Kidney (tissue), 14 donors: ENCODE data around the gene OLFM3. TPM values are rescaled to one million over a fixed set of nuclear protein-coding genes. Genes with fewer than 3 reads are reported as not detected.

Experiments
- DNase-seq, 5 donors: peaks; one replicate each; pipeline ENCODE4 v3.0.0-alpha.2; 2013 to 2020
- FAIRE-seq: peaks from 2 replicates; lab custom pipeline; 2012; peaks lifted over from hg19 to GRCh38; lab: Jason Lieb, UNC
- H3K27ac ChIP-seq, 2 donors: one replicate each; pipeline ENCODE4 v1.7.0; 2013; ENCODE audit warnings: low read depth in 2 of 2, low read length in 2 of 2, inconsistent platforms in 1 of 2
- H3K27me3 ChIP-seq: one replicate; pipeline ENCODE4 v1.7.1; 2013; ENCODE audit warnings: low read length, inconsistent platforms; ENCODE audit not compliant: control insufficient read depth, insufficient read depth
- H3K36me3 ChIP-seq, 3 donors: one replicate each; pipeline versions ENCODE4 v1.7.0 to v1.7.1; 2013; ENCODE audit warnings: low read length in 3 of 3, control low read depth in 1 of 3, inconsistent platforms in 1 of 3; ENCODE audit not compliant: insufficient read depth in 3 of 3, control insufficient read depth in 2 of 3
- H3K4me1 ChIP-seq, 3 donors: one replicate each; pipeline versions ENCODE4 v1.7.0 to v1.7.1; 2013; ENCODE audit warnings: low read length in 3 of 3, inconsistent platforms in 1 of 3, low read depth in 1 of 3; ENCODE audit not compliant: control insufficient read depth in 2 of 3, insufficient read depth in 2 of 3
- H3K4me3 ChIP-seq, 3 donors: one replicate each; pipeline versions ENCODE4 v1.7.0 to v1.8.1; 2013; ENCODE audit warnings: low read length in 3 of 3, control low read depth in 1 of 3, inconsistent platforms in 1 of 3
- H3K9ac ChIP-seq, 3 donors: one replicate each; pipeline versions ENCODE4 v1.7.0 to v1.7.1; 2013; ENCODE audit warnings: low read length in 3 of 3, control low read depth in 1 of 3, inconsistent platforms in 1 of 3
- H3K9me3 ChIP-seq, 3 donors: one replicate each; pipeline versions ENCODE4 v1.7.0 to v1.7.1; 2013; ENCODE audit warnings: low read length in 3 of 3, control low read depth in 1 of 3, inconsistent platforms in 1 of 3; ENCODE audit not compliant: control insufficient read depth in 2 of 3, insufficient read depth in 1 of 3
- intact Hi-C: fragments of 100-400 bp; cut with DNase I; formaldehyde crosslinking; loops from one replicate; pipeline ENCODE4 v1.11.1; 2022
- polyA plus RNA-seq: library from polyadenylated mRNA; stranded (reverse); fragments of 350-450 nt; fragmentation: Illumina TruSeq; extraction: RNeasy Lipid Tissue Mini Kit (QIAGEN cat#74804); gene quantifications from one replicate; pipeline ENCODE4 v1.2.3, GENCODE V29; 2014; ENCODE audit warnings: low read depth, low replicate concordance; ENCODE audit not compliant: insufficient read depth
- total RNA-seq: library from RNA; stranded (reverse); fragmentation: NEBNext Ultra II Directional; extraction: Animal tissue kit (Norgen Biotek cat#: 25700); gene quantifications from one replicate; pipeline ENCODE4 v1.2.1, GENCODE V29; 2021
- TF ChIP-seq, protein P1 (sequence below): IDR thresholded peaks from 3 replicates; pipeline ENCODE4 v1.5.1; 2012; ENCODE audit warnings: mild to moderate bottlenecking, moderate library complexity, borderline replicate concordance; ENCODE audit not compliant: insufficient read depth; ENCODE audit errors: extremely low read depth
- donor health status: control.
- donor health status: control.
- donor health status: control.
- donor health status: control.
- donor health status: control.
- donor health status: DM: yes; HTN: yes; CAD: no.
- donor health status: Normal renal cell carcinoma (clear cell type).

Gene OLFM3
- total and polyA plus RNA-seq, 2 donors from 2014 or later = 0.41 TPM; not detected in 1

DNA sequence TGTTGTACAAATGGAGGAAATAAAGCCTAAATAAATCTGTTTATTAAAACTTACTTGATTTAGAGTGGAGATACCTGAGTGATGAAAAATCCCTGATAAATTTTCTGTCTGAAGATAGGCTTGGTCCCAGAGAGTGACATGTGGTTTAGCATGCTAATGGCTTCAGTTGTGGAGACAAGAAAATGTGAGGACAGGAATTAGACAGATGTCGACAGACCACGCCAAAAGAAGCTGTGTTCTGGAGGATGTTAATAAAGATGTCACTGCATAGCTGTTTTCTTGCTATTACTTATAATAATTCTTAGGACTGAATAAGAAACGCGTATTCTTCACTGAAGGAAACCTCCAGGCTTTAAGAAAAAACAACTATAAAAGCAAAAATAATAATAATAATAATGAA lies 154.9 kb downstream of the OLFM3 start:
- Histone ChIP-seq H3K36me3 (no peaks in the 10 kb centered on the region), H3K27ac (no peak overlapping the region), H3K4me3 (no peak overlapping the region), H3K27me3 (no peaks in the 10 kb centered on the region), H3K9me3 (no peaks in the 10 kb centered on the region), H3K4me1 (no peaks in the 10 kb centered on the region), H3K9ac (no peak overlapping the region)
- TF ChIP-seq, protein P1, sequence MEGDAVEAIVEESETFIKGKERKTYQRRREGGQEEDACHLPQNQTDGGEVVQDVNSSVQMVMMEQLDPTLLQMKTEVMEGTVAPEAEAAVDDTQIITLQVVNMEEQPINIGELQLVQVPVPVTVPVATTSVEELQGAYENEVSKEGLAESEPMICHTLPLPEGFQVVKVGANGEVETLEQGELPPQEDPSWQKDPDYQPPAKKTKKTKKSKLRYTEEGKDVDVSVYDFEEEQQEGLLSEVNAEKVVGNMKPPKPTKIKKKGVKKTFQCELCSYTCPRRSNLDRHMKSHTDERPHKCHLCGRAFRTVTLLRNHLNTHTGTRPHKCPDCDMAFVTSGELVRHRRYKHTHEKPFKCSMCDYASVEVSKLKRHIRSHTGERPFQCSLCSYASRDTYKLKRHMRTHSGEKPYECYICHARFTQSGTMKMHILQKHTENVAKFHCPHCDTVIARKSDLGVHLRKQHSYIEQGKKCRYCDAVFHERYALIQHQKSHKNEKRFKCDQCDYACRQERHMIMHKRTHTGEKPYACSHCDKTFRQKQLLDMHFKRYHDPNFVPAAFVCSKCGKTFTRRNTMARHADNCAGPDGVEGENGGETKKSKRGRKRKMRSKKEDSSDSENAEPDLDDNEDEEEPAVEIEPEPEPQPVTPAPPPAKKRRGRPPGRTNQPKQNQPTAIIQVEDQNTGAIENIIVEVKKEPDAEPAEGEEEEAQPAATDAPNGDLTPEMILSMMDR = no peak
- intact Hi-C loops = no loop called here
- FAIRE-seq (no peak), DNase-seq (no peak)

DNA sequence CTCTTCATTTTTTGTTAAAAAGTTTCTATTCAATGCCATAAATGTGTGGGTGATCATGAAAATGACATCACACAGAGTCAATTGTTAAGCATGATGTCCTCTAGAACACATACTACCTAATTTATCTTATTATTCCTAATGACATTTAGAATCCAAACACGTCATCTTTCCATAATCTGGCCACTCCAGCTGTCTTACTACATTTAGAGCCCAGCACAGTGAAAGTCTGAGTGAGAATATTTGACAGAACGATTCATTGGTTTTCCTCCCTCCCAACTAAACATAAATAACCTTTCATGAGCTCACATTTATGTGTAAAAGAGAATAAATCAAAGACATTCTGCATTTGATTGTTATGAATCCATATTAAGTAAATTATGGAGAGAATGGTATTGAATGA lies 160.7 kb downstream of the OLFM3 start:
- DNase-seq (no peak), FAIRE-seq (no peak)
- no peaks in the 10 kb centered on the region for H3K27me3 ChIP-seq
- H3K4me1 ChIP-seq = no peaks in the 10 kb centered on the region
- H3K9me3 ChIP-seq = no peaks in the 10 kb centered on the region
- intact Hi-C loops = no loop called here
- H3K9ac ChIP-seq = no peak overlapping the region
- TF ChIP-seq, protein P1 = no peak
- H3K36me3 ChIP-seq = no peaks in the 10 kb centered on the region
- H3K4me3 ChIP-seq = no peak overlapping the region
- no peak overlapping the region for H3K27ac ChIP-seq

GRCh38 chr1:101833312-101833711 lies 163.4 kb downstream of the OLFM3 start:
- TF ChIP-seq, protein P1 = no peak
- H3K4me3 ChIP-seq = no peak overlapping the region
- H3K27ac ChIP-seq = no peak overlapping the region
- H3K9ac ChIP-seq = no peak overlapping the region
- no peaks in the 10 kb centered on the region for H3K36me3 ChIP-seq
- H3K27me3 ChIP-seq = no peaks in the 10 kb centered on the region
- intact Hi-C loops = no loop called here
- H3K4me1 ChIP-seq = no peaks in the 10 kb centered on the region
- no peak for DNase-seq
- FAIRE-seq = no peak
- H3K9me3 ChIP-seq = no peaks in the 10 kb centered on the region

DNA sequence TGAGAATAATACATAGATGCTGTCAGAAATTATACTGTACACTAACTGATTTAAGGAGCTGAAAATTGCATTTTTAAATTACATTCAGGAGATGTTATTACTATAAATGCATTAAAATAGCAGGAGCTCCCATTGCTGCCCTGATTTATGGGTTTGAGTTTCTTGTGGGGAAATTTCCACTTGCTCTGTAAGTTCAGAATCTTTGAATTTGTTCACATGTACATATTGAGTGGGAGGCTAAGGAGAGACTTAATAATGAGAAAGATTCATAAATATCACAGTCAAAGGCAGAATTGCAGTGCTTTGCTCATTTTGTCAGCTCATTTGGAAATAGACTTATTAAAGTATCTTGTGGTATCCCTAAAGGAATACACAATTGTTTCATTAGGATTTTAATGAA lies 170.3 kb downstream of the OLFM3 start:
- no peak for DNase-seq
- Histone ChIP-seq H3K9me3 (no peaks in the 10 kb centered on the region), H3K27ac (no peak overlapping the region), H3K9ac (no peak overlapping the region), H3K36me3 (no peaks in the 10 kb centered on the region), H3K4me1 (no peaks in the 10 kb centered on the region), H3K4me3 (no peak overlapping the region), H3K27me3 (no peaks in the 10 kb centered on the region)
- no peak for FAIRE-seq
- TF ChIP-seq, protein P1 = no peak
- intact Hi-C loops = no loop called here
